Measurements from ENCODE around the gene ILF3.

ILF3 gene

DNA sequence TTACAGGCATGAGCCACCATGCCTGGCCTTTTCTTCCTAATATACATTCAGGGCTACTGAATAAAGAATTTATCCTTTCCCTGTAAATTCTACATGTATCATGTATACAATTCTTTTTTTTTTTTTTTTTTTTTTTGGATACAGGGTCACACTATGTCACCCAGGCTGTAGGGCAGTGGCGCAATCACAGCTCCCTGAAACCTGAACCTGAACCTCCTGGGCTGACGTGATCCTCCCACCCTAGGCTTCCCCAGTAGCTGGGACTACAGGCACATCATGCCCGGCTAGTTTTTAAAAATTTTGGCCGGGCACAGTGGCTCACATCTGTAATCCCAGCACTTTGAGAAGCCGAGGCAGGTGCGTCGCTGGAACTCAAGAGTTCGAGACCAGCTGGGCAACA lies 35.3 kb upstream of the ILF3 start:
- DNase-seq (ENCODE audit: low read depth): no peak
- TF ChIP-seq, protein P1, sequence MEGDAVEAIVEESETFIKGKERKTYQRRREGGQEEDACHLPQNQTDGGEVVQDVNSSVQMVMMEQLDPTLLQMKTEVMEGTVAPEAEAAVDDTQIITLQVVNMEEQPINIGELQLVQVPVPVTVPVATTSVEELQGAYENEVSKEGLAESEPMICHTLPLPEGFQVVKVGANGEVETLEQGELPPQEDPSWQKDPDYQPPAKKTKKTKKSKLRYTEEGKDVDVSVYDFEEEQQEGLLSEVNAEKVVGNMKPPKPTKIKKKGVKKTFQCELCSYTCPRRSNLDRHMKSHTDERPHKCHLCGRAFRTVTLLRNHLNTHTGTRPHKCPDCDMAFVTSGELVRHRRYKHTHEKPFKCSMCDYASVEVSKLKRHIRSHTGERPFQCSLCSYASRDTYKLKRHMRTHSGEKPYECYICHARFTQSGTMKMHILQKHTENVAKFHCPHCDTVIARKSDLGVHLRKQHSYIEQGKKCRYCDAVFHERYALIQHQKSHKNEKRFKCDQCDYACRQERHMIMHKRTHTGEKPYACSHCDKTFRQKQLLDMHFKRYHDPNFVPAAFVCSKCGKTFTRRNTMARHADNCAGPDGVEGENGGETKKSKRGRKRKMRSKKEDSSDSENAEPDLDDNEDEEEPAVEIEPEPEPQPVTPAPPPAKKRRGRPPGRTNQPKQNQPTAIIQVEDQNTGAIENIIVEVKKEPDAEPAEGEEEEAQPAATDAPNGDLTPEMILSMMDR (IDR thresholded peaks at IDR 0.05; ENCODE audit: insufficient read depth, low read depth, low read length, missing control alignments): no peak
- no peak overlapping the region for H3K4me3 ChIP-seq (ENCODE audit: low read length)

DNA sequence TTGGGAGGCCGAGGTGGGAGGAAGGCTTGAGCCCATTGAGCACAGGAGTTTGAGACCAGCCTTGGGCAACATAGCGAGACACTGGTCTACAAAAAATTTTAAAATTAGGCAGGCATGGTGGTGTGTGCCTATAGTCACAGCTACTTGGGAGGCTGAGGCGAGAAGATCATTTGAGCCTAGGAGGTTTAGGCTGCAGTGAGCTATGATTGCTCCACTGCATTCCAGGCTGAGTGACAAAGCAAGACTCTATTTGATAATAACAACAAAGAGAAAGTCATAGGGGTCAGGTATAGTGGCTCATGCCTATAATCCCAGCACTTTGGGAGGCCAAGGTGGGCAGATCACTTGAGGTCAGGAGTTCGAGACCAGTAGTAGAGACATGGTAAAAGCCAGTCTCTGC lies 33.4 kb upstream of the ILF3 start:
- TF ChIP-seq, protein P1 (IDR thresholded peaks at IDR 0.05; ENCODE audit: insufficient read depth, low read depth, low read length, missing control alignments): no peak
- DNase-seq (ENCODE audit: low read depth): peak; percentile 54
- no peak overlapping the region for H3K4me3 ChIP-seq (ENCODE audit: low read length)

DNA sequence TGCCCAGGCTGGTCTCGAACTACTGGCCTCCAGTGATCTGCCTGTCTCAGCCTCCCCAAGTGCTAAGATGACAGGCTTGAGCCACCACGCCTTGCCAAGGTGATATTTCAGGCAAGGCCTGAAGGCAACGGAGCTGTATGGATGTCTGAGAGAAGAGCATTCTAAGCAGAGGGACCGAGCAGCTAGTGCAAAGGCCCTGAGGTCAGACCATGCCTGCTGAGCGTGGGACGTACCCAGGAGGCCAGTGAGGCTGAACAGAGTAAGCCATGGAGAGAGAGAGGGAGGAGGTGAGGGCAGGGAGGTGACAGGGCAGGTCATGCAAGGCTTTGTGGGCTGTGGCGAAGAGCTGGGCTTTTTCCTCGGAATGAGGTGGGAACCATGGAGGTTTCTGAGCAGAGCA lies 32.2 kb upstream of the ILF3 start:
- TF ChIP-seq, protein P1 (IDR thresholded peaks at IDR 0.05; ENCODE audit: insufficient read depth, low read depth, low read length, missing control alignments): no peak
- no peak overlapping the region for H3K4me3 ChIP-seq (ENCODE audit: low read length)

DNA sequence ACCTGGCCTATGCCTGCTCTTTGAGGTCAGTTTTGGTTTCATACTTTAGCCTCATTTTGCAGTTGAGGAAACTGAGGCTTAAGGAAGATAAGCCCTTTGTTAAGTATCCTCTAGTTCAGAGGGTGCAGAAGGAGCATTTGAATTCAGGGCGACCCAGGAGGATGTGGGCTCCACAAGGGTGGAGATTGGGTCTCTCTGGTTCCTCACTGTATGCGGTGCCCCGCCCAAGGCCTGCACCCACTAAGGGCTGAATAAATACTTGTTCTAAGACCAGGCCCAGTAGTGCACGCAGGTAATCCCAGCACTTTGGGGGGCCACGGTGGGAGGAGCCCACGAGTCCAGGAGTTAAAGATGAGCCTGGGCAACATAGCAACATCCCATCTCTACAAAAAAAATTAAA lies 29.6 kb upstream of the ILF3 start:
- no peak overlapping the region for H3K4me3 ChIP-seq (ENCODE audit: low read length)
- no peak for DNase-seq (ENCODE audit: low read depth)
- TF ChIP-seq, protein P1 (IDR thresholded peaks at IDR 0.05; ENCODE audit: insufficient read depth, low read depth, low read length, missing control alignments): no peak

More for the DNA sequence above, 32.2 kb upstream of the ILF3 start:
- no peak for DNase-seq (ENCODE audit: low read depth)

DNA sequence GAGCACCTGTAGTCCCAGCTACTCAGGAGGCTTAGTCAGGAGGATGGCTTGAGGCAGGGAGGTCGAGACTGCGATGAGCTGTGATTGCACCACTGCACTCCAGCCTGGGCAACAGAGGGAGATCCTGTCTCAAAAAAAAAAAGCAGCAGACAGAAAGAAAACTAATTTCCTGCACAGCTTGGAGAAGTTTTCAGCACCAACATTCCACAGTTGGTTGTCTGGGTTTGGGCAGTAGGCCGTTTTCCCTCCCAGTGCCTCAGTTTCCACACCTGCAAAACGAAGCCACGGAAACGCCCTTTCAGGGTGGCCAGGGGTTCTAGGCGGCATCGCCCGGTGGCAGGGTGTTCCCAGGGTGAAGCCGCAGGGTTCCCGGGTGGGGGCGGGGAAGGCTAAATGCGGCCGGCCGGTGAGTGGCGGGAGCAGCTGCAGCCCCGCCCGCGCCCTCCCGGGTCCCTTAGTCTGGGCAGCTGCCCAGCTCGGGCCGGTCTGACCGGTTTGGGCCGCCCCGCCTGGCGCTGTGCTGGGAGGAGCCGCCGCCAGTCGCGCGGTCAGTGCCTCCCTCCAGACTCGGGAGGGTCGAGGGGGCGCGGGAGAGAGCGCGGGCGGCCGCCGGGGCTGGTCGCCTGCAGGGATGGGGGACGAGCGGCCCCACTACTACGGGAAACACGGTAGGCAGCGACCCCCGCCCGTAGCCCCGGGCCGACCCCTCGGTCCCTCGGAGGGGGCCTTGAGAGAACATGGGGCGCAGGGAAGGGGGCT lies 29.0 kb upstream of the ILF3 start, which contains the start of gene SLC44A2:
SLC44A2 (plus strand) TSS at position 551 of the 759 bp plus-strand sequence; CDS start at position 632, 81 bp downstream.
- H3K4me3 ChIP-seq (ENCODE audit: low read length): peak within 1 kb of the TSS; percentile 83
- peak; percentile 85 for DNase-seq (ENCODE audit: low read depth)
- TF ChIP-seq, protein P1 (IDR thresholded peaks at IDR 0.05; ENCODE audit: insufficient read depth, low read depth, low read length, missing control alignments): no peak

DNA sequence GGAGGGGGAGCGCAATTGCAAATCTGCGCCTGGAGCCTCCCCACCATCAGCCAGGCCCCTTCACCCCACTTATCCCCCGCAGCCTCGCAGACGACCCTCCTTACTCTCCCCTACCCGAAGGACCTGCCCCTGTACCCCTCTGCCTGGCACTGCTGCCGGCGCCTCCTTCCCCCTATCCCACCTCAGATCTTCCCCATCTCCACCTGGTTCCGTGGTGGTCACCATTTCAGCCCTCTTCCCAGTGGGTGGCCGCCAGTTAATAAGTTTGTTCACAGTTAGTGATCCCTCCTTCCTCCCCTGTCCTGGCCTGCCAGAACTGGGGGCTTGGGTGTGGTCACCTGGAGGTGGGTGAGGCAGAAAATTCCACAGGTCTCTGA lies 28.4 kb upstream of the ILF3 start:
- TF ChIP-seq, protein P1 (IDR thresholded peaks at IDR 0.05; ENCODE audit: insufficient read depth, low read depth, low read length, missing control alignments): no peak
- no peak for DNase-seq (ENCODE audit: low read depth)
- peak overlapping the region; percentile 83 for H3K4me3 ChIP-seq (ENCODE audit: low read length)

DNA sequence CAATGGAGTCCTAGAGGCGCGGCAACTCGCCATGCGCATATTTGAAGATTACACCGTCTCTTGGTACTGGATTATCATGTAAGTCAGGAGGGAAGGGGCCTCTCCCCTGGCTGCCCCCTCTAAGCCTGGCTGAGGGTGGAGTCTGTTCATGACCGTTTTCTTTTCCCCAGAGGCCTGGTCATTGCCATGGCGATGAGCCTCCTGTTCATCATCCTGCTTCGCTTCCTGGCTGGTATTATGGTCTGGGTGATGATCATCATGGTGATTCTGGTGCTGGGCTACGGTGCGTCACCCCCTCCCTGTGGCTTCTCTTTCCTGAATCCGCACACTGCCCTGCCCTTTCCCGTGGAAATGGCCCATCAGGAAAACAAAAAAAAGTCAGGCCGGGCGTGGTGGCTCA lies 22.3 kb upstream of the ILF3 start:
- no peak for DNase-seq (ENCODE audit: low read depth)
- TF ChIP-seq, protein P1 (IDR thresholded peaks at IDR 0.05; ENCODE audit: insufficient read depth, low read depth, low read length, missing control alignments): no peak
- no peak overlapping the region for H3K4me3 ChIP-seq (ENCODE audit: low read length)
